NCI-H2227 (cell line): ENCODE measurements around the gene CDK11B.

ENCODE experiments used
- DNase-seq: peaks from one replicate; lab custom pipeline; 2025; ENCODE audit not compliant: unreplicated experiment; lab: John Stamatoyannopoulos, UW

CDK11B gene

DNA sequence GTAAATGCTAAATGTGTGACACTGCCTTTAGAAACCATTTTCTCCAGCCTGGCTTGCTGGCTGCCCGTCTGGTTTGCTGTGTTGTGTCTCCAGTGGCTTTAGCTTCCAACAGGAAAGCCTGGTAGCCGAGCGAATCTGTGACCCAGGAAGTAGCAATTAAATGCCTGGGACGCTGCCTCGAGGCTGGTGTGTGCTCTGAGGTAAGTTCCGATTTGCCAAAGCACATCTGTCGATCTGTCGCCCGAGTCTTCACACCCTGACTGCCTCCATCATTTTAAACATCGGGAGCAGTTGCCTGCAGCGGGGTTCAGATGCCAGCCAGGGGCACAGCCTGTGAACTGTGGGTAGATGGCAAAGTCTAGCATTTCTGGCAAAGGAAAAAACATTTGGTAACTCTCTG lies 41.3 kb downstream of the CDK11B start:
- DNase-seq, result no peak

DNA sequence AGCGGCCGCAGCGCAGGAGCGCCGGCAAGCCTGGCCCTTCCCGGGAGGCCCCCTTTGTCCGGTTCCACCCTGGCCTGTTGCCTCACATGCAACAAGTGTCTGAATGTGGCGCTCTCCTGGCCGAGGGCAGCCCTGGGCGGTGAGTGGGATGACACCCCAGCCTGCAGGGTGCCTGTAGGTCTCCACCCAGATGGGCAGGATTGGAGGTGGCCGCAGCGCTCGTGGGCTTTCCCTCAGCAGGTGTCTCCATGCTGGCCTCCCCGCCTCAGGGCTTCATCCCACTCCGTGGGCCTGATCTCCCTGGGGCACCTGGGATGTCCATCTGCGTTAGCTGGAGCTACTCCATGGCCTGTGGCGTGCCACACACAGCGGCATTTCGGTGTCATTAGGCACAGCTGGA lies 42.0 kb downstream of the CDK11B start:
- no peak for DNase-seq

DNA sequence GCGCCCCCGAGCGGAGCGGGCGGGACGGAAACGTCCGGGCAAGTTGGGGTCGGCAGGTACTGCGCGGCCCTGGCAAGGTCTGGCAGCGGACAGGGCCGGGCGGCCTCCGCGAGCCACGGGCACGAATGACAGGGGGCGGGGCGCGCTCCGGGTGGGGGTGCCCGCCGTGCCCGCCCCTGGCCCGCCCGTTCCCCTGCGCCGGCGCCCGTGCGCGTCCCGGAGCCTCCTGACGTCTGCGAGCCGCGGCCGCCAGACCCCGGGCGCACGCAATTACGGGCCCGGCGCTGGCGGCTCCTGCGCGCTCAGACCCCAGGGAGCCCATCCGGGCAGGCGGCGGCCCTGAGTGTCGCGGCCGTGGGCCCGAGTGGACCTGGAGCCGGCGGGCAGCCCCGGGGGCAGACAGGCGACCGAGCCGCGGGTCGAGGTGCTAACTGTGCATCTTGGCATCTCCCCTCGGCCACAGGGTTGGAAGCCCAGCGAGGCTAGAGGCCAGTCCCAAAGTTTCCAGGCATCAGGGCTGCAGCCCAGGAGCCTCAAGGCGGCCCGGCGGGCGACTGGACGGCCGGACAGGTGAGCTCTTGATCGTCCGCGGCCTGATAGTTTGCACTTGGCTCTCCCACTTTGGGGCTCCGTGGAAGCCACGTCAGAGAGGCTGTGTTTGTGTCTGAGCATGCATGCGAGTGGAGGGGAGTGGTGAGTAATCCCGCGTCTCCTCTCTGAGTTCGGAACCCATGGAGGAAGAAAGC lies 42.6 kb downstream of the CDK11B start:
- DNase-seq, result peak; percentile 64

DNA sequence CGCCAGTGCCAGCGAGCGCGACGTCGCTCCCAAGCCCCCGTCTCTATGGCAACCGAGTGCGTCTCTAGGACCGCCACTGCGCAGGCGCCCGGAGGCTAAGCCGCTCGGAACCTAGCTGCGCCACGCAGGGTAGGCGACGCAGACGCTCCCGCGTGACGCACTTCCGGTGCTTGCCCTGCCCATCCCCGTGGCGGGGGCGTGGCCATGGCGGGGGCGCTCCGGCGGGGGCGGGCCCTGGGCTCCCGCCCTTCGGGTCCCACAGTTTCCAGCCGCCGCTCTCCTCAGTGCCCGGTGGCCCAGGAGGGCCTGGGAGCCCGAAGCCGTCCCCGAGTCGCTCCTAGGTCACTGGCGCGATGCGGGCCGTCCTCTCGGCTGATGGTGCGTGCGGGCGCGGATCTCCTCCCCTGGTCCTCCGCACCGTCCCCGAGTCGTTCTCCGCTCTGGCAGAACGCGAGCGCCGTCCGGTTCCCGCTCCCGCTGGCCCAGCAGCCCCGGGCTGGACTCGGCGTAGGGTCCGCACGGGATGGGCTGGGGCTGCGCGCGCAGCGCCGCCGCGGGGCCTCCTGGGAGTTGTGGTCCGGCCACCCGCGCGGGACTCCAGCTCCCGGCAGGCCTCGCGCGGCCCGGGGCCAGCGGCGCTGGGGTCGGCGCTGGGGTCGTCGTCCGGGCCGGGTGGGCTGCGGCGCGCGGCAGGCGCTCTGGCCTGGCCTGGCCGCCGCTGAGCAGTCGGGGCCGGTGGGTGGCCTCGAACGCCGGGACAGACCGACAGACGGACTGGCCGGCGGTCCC lies 43.4 kb downstream of the CDK11B start, which contains the start of gene MIB2:
Gene MIB2 (plus strand): TSS at position 245 of the 789 bp plus-strand sequence. CDS start 7,953 bp downstream, outside the sequence.
- DNase-seq, result peak; percentile 99

DNA sequence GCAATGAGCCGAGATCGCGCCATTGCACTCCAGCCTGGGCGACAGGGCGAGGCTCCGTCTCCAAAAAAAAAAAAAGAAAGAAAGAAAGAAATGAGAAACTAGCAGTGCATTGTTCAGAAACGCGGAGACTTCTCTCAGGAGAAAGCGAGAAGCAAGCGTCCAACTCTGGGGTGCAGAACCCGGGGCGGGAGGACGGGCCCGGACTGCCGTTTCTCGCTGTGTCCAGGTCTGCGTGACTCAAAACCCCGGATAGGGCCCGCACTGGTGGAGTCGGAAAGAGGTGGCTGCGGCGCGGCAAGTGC lies 43.9 kb downstream of the CDK11B start:
- DNase-seq, result no peak

DNA sequence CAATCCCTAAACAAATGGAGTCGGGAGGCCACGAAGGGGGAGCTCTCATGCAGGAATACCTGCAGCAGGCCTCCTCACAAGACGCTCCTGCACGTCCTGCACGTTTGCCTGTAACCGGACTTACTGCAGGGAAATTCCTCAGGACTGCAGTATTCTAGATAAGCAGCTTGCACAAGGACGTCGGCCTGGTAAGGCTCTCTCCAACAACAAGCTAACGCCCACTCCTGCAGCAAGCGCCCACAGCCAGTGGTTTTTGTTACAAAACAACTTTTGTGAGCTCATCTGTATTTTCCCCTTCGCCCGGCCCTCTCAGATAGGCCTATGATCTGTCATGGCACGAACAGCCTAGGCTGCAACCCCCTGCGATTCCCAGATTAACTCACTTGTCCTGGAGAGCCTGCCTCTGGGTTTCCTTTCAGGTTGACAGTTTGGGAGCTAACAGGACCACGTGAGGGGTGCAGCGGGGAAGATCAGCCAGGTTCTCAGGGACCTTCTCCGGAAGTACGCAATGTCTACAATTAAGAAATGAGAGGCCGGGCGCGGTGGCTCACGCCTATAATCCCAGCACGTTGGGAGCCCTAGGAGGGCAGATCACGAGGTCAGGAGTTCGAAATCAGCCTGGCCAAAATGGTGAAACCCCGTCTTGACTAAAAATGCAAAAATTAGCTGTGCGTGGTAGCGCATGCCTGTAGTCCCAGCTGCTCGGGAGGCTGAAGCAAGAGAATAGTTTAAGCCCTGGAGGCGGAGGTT lies 44.4 kb downstream of the CDK11B start:
- DNase-seq, result peak; percentile 50

DNA sequence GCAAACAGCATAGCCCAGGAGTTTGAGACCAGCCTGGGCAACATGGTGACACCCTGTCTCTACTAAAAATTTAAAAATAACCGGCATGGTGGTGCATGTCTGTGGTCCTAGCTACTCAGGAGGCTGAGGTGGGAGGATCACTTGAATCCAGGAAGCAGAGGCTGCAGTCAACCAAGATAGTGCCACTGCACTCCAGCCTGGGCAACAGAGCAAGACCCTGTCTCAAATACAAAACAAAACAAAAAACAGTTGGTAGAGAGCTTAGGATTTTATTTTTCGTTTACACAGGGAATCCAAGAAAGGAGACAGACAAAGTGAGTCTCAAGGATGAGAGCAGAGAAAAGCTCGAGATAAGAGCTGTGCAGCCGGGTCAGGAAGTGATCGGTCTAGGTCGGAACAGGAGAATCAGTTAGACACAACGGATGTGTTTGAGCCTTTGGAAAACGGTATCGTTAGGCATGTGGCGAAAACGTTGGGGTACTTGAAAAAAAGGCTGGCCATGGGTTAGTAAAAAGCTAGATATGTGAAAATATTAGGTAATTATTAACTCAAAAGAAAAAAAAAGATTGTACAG lies 45.2 kb downstream of the CDK11B start:
- no peak for DNase-seq

DNA sequence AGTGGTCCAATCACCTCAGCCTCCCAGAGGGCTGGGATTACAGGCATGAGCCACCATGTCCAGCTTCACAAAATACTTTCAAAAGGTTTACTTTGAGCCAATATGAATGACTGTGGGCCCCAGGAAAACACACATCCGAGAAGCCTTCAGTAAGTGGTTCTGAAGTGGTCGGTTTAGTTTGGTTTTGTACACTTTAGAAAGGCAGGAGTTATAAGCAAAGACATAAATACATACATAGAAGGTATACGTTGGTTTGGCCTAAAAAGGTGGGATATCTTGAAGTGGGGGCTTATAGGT lies 46.8 kb downstream of the CDK11B start:
- DNase-seq, result no peak

DNA sequence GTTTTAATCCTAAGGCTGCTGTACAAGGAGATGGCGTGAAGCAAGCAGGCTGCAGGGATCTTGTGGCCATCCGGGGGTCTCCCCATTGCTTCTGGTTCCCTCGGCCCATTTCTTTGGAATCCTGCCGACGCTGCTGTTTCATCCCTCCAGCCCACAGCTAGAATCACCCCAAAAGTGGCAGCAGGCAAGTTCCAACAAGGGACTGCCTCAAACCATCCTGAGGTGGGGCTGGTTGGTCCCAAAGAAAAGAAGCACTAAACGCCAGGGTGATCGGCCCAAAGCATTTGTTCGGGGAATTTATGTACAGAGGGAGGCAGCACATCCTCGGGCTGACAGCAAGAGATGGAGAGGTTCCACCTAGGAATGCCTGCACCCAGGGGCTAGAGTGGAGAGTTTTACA lies 48.0 kb downstream of the CDK11B start:
- no peak for DNase-seq

DNA sequence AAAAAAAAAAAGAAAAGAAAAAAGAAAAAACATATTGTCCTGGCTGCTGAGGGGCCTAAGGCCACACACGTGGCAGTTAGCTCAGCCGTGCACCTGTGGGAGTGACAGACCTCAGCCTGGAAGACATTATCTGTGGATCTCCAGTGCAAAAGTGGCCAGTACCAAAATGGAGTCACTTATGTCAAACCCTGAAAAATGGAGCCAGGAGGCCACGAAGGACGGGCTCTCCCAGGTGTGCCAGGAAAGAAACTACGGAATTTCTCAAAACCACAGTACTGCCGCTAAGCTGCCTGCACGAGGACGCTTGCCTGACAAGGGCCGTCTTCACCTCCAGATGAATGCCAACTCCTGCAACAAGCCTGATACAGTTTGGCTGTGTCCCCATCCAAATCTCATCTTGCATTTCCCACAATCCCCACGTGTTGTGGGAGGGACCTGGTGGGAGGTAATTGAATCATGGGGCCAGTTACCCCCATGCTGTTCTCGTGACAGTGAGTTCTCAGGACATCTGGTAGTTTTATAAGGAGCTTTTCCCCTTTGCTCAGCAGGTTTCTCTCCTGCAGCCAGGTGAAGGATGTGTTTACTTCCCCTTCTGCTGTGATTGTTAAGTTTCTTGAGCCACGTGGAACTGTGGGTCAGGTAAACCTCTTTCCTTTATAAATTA lies 48.9 kb downstream of the CDK11B start:
- DNase-seq, result no peak

DNA sequence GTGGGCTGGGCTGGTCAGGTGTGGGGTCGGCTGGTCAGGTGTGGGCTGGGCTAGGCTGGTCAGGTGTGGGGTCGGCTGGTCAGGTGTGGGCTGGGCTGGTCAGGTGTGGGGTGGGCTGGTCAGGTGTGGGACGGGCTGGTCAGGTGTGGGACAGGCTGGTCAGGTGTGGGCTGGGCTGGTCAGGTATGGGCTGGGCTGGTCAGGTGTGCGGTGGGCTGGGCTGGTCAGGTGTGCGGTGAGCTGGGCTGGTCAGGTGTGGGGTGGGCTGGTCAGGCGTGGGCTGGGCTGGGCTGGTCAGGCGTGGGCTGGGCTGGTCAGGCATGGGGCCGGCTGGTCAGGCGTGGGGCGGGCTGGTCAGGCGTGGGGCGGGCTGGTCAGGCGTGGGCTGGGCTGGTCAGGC lies 52.6 kb downstream of the CDK11B start:
- DNase-seq, result no peak

DNA sequence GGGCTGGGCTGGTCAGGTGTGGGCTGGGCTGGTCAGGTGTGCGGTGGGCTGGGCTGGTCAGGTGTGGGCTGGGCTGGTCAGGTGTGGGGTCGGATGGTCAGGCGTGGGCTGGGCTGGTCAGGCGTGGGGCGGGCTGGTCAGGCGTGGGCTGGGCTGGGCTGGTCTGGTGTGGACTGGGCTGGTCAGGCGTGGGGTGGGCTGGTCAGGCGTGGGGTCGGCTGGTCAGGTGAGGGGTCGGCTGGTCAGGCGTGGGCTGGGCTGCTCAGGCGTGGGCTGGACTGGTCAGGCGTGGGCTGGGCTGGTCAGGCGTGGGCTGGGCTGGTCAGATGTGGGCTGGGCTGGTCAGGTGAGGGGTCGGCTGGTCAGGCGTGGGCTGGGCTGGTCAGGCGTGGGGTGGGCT lies 53.1 kb downstream of the CDK11B start:
- DNase-seq, result no peak

DNA sequence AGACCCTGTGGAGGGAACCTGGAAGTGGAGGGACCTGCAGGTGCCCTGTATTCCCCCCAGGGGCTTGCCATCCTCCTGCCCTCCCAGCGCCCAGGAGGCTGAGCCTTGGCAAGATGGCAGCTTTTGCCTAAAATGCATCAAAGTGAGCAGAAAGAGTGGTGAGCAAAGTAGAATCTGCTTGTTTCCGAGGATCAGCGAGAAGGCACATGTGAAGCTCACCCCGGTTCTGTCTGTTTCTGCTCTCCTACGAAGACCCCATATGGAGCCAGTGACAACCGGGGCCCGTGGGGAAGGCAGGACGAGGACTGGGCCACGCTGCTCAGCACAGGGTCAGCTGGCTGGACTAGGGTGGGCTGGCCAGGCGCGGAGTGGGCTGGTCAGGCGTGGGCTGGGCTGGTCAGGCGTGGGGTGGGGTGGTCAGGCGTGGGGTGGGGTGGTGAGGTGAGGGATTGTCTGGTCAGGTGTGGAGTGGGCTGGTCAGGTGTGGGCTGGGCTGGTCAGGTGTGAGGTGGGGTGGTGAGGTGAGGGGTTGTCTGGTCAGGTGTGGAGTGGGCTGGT lies 53.7 kb downstream of the CDK11B start:
- no peak for DNase-seq

DNA sequence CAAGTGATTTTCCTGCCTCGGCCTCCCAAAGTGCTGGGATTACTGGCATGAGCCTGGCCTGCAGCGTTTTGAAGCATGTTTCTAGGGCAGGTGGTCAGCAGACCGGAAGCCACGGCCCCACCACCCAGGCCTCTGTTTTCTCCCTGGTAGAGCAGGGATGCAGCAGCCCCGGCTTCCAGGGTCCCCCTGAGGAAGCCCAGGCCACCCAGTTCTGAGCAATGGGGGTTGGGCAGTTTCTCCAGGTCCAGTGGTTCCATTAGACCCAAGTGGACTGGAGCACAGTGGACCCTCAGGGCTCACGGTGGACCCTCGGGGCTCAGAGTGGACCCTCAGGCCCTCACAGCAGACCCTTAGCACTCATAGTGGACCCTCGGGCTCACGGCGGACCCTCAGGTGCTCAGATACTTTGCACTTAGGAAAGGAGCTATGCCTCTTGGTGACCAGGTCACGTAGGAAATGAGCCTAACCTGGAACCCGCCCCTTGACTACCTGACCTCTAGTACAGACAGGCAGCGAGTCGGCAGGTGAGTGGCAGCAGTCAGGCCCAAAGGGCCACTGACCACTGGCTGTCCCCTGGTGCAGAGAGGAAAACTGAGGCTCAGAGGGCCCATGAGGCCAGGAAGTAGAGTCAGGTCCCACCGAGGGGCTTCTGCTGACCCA lies 54.3 kb downstream of the CDK11B start:
- DNase-seq, result no peak

DNA sequence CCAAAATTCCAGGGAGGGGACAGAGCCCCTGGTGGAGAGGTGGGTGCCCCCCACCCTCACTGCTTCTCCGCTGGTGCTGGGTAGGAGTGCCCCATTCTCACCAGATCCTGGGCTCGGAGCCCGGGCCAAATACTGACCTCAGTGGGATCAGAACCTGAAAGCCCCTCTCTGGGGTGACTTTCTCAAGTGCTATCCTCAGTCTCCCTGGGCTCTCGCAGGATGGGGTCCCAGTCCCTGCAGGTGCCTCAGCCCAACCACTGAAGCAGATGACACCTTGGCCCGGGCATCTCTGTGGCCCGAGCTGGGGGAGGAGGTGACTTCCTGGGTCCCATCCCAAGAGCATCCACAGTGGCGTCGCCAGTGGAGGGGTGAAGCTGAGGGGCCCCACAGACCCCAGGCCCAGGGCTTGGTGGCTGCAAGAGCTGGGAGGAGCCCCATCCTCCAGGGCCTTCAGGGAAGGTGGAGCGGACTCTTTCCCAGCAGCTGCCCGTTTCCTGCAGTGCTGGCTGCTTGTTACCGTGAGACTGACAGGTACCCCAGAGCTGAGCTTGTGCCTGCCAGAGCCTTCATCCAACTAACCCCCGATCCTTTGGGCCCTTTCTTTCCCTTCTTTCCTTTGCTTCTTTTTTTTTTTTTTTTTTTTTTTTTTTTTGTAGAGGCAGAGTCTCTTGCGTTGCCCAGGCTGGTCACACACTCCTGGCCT lies 55.0 kb downstream of the CDK11B start:
- DNase-seq, result no peak

DNA sequence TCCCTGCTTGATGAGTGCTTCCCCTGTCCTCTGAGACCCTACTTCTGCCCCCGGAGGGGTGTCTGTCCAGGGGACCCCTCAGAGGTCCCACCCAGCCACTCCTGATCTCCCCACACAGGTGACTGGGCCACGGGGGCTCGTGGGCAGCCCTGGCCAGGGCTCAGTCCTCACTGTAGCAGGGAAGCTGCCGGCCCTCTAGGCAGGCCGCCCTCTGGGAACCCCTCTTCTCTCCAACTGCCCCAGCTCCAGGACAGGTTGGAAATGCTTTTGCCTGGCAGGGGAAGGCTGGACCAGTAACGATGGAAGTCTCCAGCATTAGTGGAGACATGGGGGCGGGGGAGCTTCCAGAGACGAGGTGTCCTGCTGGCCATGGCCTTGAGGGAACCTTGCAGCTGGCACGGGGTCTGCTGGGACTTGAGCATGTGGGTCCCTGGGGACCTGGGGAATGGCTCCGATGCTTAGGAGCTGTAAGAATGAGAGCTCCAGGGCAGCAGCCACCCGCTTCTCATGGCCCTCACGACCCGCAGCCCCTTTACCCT lies 55.8 kb downstream of the CDK11B start:
- DNase-seq, result no peak

DNA sequence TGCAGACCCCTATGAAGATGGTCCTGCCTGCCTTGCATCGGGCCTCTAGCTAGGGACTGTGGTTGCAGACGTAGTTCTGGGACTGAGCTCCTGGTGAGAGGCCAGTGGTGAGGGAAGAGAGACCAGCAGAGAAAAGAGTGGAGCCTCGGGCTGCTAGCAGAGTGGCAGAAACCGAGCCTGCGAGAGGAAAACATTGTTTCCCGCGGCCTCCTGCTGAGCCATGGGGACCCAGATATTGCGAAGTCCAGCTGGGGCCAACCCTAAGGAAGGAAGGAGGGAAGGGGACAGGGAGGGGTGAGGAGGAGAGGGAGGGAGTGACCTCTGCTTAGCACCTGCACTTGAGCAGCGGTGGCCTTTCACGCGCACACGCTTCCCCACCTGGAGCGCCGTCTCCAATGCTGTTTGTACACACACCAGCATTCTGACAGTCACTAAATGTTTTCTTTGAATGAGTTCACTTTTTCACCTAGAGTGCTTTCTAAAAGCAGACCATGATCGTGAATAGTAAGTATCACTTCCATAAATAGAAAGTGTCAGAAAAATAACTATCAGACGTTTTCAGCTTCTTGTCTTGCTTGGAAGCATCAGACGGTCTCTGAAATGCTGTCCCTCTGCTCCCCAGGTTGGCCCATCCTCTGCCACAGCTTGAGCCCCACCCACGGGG lies 56.4 kb downstream of the CDK11B start:
- DNase-seq, result no peak

DNA sequence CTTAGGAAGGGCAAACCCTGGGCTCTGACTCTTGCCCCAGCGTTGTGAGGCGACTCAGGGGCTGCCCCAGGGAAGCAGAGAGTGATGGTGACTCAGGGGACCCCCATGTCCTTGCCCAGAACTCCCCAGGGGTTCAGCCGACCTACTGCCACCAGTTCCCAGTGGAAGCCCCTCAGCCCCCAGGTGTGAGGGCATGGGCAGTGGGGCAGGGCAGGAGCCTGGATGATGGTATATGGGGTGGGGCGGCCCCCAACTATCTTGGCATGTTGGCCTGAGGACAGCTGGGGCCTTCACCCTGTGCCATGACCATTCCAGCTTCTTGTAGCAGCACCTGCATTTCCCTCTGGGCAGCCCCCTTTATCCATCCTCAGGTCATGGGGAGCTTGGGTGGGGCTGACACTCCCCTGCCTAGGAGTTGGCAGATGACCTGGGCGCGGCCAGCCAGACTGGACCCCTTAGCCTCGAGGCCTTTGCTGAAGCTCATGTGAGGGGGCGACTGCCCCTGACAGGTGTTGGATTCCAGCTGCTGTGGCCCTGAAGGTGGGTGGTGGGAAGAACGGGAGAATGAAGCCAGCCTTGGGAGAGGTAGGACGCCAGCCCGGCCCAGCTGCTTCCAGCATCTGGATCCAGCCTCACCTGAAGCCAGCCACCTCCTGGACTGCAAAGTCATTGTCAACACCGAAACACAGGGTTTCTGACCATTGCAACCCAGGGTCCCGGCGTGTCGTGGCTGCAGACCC lies 57.1 kb downstream of the CDK11B start:
- DNase-seq, result no peak
